OCI-LY3 (cell line): ENCODE results near the gene SERINC2.
A peak's percentile ranks its signal among the peaks of the same experiment; 100 is the strongest.

ENCODE experiments used
- CTCF ChIP-seq: fragments of 200-600, 300-600 bp; sonication (generic); IDR thresholded peaks from 2 replicates; pipeline ENCODE4 v1.5.1; 2014; ENCODE audit warnings: antibody characterized with exemption, low read length, low read depth
- EZH2phosphoT487 ChIP-seq: fragments of 200-600 bp; shearing (Covaris generic); IDR thresholded peaks from 2 replicates; pipeline ENCODE4 v1.6.1; 2018; ENCODE audit warnings: antibody characterized with exemption, mixed run types, low read depth

GRCh38 chr1:31396633-31397351 is 16.2 kb upstream of the SERINC2 start:
- TF ChIP-seq CTCF (peak; percentile 63), EZH2phosphoT487 (no peak)
